HG03159 (cell line): ENCODE results near the gene ZC3H10.
"Not testable (repeated sequence)": the region's sequence is repeated elsewhere in the genome, so short reads cannot be mapped to it uniquely, and the experiment has no call there.

Experiments used
- ATAC-seq: cut with Tn5 transposase; IDR thresholded peaks from one replicate; pipeline ENCODE4 v1.9.1; 2021; ENCODE audit warnings: mild to moderate bottlenecking, moderate library complexity; ENCODE audit not compliant: unreplicated experiment

ZC3H10 gene

DNA sequence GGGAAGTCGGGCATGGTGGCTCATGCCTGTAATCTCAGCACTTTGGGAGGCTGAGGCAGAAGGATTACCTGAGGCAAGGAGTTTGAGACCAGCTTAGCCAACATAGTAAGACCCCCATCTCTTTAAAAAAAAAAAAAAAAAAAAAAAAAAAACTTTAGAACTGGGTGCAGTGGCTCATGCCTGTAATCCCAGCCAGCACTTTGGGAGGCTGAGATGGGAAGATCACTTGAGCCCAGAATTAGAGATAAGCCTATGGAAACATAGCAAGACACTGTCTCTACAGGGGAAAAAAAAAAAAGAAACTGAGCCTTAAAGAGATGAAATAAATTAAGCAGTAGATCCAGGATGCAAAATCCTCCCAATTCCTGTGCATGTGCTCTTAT is 15.4 kb upstream of the ZC3H10 start:
- no peak for ATAC-seq

DNA sequence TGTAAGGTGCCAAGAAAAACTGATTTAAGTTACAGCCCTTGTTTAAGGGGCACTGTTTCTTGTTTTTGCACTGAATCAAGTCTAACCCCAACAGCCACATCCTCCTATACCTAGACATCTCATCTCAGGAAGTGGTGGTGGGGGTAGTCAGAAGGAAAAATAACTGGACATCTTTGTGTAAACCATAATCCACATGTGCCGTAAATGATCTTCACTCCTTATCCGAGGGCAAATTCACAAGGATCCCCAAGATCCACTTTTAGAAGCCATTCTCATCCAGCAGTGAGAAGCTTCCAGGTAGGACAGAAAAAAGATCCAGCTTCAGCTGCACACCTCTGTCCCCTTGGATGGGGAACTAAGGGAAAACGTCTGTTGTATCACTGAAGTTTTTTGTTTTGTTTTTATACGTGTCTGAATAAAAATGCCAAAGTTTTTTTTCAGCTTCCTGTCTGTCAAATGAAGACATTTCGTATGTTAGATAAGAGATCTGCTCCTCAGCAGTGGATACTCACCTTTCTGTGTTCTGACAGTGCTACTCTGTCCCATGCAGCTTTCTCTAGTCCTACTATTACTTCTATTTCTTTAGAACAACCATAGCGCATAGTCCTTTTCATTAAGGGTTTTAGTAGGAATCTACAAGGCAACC is 14.9 kb upstream of the ZC3H10 start:
- no peak for ATAC-seq

DNA sequence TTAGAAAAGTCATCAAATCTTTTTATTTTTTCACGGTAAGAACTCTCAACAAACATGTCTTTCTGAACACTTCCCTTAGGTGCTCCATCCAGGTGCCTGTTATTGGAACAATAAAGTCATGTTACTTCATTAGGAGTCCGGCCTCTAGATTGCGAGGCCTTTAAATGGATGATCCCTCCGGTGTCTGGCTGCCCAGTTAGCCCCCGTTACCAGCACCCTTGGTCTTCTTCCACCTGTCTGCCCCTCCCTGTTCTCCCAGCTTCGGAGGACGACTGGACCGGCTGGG is 14.3 kb upstream of the ZC3H10 start:
- ATAC-seq = peak; percentile 19

DNA sequence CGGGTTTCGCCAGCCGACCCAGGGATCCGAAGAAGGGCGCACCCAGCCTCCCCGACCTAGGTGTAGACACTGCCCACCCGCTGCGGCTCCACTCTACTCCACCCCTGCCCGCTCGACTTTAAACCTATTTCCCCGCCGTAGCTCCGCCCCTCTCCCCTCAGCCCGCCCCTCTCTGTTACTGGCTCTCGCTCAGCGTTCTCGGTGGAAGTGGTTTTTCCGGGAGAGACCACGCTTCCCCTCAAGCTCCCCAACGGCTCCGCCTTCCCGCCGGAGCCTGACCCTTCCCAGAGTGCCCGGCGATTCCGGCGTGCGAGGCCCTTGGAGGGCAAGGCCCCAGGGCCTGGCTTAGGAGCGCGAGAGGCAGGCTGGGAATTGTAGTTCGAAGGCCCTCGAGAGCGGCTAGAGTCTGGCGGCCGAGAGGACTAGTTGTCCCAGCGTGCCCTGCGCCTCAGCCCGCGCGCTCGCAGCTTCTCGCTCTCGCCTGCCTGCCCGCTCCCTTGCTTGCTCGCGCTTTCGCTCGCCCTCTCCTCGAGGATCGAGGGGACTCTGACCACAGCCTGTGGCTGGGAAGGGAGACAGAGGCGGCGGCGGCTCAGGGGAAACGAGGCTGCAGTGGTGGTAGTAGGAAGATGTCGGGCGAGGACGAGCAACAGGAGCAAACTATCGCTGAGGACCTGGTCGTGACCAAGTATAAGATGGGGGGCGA is 13.8 kb upstream of the ZC3H10 start, which contains the start of gene PA2G4:
PA2G4 (plus strand) TSS at position 451 of the 706 bp plus-strand sequence; CDS start at position 630, 179 bp downstream.
- peak; percentile 92 for ATAC-seq

DNA sequence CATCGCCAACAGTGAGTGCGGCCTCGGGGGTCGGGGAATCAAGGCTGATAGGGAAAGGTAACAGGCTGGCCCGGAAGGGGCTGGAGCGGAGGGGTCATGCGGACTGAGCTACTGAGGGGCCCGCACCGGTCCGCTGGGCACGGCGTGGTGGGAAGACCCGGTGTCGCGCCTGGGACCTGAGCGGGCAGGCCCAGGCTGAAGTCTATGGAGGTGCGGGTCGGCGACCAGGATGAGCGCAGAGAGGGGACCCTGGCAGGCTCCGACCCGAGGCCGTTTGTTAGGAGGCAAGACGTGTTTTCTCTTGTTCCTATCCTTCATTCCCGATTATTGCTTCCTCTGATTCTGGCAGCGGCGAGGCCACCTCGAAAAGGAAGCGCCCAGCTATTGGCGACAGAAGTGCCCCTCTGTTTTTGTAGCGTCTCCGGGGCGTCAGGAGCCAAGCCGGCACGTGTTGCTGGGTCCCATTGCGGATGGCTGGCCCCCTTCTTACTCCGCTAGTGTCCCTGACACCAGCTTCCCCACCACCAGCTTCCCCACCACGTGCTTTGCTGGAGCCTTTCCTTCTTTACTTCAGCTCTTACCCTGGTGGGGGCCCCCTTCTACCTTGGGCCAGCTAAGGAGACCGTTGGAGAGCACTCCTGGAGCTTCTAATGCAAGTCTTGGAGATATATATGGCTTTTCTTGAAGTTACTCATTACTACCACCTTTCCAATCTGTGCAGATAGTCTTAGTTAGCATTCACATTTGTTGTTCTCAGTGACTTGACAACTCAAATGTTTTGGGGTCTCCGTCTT is 13.1 kb upstream of the ZC3H10 start:
- ATAC-seq = peak; percentile 12

DNA sequence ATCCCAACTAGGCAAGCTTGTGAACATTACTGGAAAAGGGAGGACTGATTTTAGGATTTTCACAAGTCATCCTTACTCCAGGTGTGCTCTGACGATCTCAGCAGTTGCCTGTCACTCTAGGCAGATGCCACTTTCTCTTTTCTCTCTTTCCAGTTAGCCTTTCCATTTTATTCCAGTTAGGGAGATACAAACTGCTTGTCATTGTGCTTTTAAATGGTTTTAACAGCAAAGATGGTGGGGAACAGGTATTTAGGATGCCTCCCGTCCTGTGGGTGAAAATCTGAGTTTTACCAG is 12.5 kb upstream of the ZC3H10 start:
- no peak for ATAC-seq

DNA sequence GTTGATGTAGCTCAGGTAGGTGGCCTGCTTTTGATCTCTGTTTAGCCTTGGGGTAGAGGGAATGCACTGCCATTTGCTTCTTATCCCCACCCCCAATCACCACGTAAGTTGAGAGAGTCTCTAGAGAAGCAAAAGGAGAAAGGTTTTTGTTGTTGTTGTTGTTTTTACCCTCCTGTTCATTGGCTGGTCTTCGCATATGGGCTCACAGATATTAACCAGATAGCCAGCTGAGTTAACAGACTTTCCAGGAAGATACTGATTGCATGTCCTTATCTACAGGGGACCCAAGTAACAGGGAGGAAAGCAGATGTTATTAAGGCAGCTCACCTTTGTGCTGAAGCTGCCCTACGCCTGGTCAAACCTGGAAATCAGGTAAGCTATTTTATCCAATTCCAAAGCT is 10.8 kb upstream of the ZC3H10 start:
- ATAC-seq = no peak

DNA sequence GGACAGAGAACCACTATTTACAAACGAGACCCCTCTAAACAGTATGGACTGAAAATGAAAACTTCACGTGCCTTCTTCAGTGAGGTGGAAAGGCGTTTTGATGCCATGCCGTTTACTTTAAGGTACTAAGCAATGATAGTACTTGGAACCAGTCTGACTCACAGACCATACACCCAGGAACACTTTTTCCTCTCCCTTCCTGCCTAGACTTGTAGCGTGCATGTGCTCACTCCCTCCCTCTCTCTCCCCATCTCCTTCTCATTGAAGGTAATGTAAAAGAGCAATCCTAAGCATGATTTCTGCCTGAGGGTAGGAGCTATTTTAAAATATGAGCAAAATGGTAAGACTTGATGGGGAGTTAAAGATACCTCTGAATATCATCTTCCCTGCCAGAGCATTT is 7.5 kb upstream of the ZC3H10 start:
- no peak for ATAC-seq

DNA sequence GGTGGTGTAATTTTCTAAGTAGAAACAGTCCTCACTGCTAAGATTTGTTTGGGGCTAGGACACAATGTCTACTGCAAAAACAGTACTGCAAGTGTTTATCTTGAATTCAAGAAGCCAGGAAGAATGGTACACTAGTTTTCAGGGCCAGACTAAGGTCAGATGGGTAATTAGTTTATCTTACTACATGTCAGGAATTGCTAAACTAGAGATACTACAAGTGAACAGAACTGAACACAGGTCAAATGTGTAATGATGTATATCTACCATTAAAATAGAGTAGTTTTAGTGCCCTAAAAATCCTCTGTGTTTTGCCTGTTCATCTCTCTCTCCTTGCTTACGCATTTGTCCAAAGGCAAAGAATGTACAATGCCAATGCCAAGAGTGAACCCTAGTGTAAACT is 4.0 kb upstream of the ZC3H10 start:
- no peak for ATAC-seq

DNA sequence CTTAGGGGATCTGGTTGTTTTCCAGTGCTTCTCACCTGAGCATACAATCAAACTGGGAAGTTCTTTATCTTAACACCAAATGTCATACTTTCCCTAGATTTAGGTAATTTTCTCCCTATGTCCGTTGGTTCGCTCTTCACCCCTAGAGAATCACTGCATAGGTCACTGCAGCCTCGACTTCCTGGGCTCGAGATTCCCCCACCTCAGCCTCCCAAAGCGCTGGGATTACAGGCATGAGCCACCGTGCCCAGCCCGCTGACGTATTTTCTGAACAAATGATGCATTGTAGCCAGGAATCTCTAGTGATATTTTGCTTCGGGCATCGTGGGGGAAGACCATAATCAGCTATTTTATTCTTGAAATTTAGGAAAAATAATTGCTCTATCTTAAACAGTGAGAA is 2.7 kb upstream of the ZC3H10 start:
- ATAC-seq = no peak

DNA sequence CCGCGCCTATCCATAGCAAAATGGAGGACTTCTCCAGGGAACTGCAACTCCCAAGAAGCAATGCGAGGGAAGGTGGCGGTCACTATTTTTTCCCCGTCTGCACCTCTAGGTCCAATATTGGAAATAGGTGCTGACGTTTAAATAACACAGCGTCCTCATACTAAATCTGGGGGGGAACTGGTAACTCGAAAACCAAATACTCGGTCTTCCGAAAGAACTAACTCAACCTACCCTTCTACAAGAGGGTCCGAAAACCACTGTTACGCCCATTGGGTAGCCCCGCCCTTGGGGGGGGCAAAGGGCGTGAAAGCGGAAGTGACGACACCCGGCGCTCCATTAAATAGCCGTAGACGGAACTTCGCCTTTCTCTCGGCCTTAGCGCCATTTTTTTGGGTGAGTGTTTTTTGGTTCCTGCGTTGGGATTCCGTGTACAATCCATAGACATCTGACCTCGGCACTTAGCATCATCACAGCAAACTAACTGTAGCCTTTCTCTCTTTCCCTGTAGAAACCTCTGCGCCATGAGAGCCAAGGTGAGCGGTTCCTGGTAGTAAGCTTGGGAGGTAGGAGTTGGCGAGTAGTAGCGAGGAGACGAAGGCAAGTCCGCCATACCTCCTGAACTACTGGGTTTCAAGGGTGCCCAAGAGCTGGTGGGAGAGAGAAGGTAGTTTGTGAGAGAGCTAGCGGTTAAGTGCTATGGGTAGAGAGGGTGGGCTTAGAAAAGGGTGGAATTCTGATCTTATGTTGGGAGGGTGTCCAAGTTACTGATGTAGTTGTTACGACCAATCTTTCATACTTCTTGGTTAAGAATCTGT is 1.6 kb upstream of the ZC3H10 start, which contains the start of gene RPL41:
RPL41 (plus strand) TSS at position 367 of the 815 bp plus-strand sequence.
- peak; percentile 43 for ATAC-seq

DNA sequence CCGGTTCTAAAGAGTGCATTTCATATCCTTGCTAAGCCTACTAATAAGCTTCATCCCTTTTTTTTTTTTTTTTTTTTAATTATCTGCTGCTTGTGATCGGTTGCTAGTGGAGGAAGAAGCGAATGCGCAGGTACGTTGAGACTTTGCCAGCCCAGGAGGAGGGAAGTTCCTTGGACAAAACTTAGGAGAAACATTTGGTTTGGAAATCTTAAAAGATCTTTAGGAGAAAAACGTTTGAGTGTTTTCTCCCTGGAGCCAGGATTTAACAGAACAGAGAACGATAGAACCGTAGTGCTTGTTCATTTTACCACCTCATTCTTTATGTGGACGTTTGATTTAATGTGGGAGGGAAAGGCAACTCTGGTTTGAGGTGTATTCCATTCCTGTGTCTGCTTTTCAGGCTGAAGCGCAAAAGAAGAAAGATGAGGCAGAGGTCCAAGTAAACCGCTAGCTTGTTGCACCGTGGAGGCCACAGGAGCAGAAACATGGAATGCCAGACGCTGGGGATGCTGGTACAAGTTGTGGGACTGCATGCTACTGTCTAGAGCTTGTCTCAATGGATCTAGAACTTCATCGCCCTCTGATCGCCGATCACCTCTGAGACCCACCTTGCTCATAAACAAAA is 872 bp upstream of the ZC3H10 start:
- not testable (repeated sequence) for ATAC-seq

DNA sequence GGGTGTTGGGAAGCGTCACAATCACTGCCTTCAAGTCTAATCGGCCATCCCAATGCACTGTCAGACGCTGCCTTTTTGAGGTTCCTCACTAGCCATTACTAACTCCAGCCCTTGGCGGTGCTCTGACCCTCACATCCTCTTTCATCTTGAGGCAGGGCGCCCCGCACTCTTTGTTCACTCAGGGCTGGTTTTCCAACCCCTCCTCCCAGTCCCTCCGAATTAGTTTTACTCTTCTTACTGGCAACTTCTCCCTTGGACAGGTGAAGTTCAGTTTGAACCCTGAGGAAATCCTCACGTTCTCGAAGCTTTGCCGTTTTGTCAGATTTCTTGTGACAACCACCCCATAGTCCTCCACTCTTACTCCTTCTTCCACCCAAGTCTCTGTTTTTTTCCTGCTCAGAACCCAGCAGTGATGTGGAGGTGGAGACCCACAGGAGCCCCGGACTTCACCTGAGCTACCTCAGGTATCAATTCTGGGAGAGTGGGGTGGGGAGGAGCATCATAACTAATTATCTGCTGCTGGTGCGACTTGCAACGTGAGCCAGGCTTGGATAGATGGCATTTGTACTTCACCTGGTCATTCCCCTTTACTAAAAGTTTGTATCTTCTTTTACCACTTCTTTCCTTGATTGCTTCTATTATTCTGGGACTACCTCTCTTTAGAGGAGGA is 757 bp downstream of the ZC3H10 start:
- ATAC-seq = peak; percentile 13

DNA sequence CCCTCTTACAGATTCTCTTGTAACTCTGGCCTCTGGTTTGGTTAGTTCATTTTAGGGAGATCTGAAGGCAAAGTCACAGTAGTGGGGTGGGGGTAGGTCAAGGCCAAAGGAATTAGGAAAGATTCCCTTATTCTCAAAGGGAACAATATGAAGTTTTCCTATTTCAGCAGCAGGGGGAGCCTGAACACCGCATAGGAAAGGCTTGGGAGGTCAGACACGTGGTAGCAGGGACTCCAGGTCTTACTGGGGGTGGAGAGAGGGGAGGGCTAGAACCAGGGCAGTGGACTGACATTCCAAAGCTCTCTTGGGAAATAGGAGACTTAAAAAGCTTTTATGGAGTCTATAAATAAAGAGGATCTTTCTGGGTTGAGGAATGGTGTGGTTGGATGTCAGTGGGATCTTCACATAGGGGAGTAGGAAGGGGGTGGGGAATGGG is 1.3 kb downstream of the ZC3H10 start:
- ATAC-seq = no peak

DNA sequence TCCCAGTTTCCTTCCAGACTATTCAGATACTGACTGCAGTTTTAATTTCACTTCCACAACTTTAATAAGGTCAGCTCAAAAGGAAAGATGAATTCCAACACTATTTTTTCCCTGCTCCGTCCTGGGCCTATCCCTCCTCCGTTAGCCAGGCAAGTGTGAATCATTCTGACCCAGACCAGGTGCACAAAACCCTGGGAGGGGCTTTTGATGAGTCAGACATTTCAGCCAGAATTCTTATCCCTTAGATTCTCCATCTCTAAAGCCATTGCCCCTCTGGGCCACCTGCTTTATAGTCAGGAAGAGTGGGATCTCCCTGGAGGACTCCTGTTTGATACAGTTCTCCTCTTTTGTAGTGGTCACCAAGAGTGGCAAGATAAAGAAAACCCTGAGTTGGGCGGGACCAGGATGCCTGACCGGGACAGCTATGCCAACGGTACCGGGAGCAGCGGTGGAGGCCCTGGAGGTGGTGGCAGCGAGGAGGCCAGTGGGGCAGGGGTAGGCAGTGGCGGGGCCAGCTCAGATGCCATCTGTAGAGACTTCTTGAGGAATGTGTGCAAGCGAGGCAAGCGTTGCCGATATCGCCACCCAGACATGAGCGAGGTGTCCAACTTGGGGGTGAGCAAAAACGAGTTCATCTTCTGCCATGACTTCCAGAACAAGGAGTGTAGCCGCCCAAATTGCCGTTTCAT is 2.2 kb downstream of the ZC3H10 start:
- no peak for ATAC-seq

DNA sequence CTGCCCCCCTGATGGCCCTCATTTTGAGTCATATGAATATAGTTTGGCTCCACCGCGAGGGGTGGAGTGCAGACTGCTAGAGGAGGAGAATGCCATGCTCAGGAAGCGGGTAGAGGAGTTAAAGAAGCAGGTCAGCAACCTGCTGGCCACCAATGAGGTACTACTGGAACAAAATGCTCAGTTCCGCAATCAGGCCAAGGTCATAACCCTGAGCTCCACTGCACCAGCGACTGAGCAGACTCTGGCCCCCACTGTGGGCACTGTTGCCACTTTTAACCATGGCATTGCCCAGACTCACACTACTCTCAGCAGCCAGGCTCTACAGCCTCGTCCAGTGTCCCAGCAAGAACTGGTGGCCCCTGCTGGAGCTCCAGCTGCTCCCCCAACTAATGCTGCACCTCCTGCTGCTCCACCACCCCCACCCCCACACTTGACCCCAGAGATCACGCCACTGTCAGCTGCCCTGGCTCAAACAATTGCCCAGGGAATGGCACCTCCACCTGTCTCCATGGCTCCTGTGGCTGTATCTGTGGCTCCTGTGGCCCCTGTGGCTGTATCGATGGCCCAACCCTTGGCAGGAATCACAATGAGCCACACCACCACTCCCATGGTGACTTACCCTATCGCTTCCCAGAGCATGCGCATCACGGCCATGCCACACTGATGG is 3.3 kb downstream of the ZC3H10 start:
- no peak for ATAC-seq

DNA sequence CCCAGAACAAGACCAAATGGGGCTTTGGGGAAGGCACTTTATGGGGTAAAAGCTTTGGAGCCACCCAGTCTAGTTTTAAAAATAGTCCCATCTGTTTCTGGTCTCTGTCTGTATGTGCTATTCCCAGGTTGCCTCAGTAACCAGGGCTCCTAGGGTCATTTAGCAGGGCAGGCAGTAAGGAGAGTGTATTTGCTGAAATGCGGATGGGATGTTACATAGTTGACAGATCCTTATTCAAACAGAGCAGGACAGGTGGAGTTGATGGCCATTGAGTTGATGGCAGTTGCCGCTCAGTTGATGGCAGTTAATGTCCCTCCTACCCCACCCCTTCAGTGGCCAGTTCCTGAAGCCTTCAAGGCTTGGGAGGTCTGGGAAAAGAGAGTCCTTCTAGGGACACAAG is 4.6 kb downstream of the ZC3H10 start:
- ATAC-seq = no peak

DNA sequence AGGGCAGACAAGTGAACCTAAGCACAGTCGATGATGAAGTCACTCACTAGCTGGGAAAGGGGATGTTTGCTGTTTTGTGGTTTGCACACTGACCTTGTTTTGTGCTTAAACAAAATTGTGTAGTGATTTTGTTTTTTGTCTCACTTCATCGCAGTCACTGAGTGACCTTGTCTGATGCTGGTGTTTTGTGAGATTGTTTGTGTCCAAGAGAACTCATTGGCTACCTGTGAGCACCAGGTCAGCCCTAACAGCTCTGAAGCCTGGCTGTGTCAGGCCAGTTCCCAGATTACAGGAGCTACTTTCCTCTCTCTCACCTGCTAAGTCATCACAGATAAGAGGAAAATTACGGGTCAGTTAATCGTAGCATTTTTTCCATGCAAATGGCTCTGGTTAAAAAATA is 6.1 kb downstream of the ZC3H10 start:
- ATAC-seq = no peak

DNA sequence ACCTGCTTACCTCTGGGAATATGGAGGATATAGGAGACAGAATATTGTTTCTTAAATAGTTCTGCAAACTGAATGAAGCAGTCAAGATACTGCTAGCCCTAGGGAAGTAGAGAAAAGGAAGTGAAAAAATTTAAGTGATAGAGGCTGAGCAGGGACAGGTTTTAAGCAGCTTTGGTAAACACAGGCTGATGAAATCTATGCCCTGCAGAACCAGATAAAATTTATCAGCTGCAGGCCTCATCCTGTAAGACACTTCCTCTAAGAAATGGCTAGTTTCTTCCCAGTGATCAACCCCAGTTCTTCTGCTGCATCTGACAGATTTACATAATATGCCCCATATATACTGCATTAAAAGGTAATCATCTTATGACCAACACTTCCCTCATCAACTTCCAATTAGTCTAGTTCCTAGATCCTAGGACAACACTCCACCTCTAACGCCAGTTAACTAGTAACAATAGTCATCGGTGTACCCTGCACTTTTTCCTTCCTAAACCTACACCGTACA is 8.7 kb downstream of the ZC3H10 start:
- no peak for ATAC-seq
